ENCODE results near the gene CLMP. TPM values are rescaled to one million over a fixed set of nuclear protein-coding genes. Genes with fewer than 3 reads are reported as not detected.

CLMP gene
- total RNA-seq, 1 experiment from 2014 or later: not detected

DNA sequence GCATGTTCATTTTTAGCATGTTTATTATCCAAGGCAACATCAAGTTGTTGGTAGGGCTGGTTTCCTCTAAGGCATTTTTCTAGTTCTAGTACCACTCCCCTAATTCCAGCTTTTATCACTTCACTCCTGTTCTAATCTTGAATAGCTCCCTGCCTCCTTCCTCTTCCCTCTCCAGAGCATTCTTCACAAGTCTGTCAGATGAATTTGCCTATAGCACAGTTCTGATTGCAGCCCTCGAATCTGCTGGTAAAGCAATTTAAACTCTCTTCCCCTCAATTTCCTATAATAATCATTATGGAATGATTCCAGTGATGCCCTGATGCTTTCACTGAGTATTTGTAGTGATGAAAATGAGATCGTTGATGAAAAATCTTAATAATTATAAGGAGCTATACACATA, 43.3 kb downstream of the CLMP start:
- no peak overlapping the region for H3K4me3 Mint-ChIP-seq (ENCODE audit: low read depth, unreplicated experiment)
- no peaks in the 10 kb centered on the region for H3K27me3 Mint-ChIP-seq (ENCODE audit: unreplicated experiment)
- peaks cover 4% of the 10 kb centered on the region for H3K4me1 Mint-ChIP-seq (ENCODE audit: low read depth, unreplicated experiment)
- DNase-seq: no peak
- TF ChIP-seq, protein P1, sequence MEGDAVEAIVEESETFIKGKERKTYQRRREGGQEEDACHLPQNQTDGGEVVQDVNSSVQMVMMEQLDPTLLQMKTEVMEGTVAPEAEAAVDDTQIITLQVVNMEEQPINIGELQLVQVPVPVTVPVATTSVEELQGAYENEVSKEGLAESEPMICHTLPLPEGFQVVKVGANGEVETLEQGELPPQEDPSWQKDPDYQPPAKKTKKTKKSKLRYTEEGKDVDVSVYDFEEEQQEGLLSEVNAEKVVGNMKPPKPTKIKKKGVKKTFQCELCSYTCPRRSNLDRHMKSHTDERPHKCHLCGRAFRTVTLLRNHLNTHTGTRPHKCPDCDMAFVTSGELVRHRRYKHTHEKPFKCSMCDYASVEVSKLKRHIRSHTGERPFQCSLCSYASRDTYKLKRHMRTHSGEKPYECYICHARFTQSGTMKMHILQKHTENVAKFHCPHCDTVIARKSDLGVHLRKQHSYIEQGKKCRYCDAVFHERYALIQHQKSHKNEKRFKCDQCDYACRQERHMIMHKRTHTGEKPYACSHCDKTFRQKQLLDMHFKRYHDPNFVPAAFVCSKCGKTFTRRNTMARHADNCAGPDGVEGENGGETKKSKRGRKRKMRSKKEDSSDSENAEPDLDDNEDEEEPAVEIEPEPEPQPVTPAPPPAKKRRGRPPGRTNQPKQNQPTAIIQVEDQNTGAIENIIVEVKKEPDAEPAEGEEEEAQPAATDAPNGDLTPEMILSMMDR (IDR thresholded peaks at IDR 0.05; ENCODE audit: unreplicated experiment): no peak
- intact Hi-C loops (cut with micrococcal nuclease; ENCODE audit: unreplicated experiment): no loop called here
- no peaks in the 10 kb centered on the region for H3K36me3 Mint-ChIP-seq (ENCODE audit: insufficient read depth, unreplicated experiment)
- CTCF ChIA-PET: no interaction called here
- H3K27ac Mint-ChIP-seq (ENCODE audit: unreplicated experiment): no peak overlapping the region
- BruUV-seq (replicated peaks): no TSS peak
- no peaks in the 10 kb centered on the region for H3K9me3 Mint-ChIP-seq (ENCODE audit: low read depth, unreplicated experiment)

DNA sequence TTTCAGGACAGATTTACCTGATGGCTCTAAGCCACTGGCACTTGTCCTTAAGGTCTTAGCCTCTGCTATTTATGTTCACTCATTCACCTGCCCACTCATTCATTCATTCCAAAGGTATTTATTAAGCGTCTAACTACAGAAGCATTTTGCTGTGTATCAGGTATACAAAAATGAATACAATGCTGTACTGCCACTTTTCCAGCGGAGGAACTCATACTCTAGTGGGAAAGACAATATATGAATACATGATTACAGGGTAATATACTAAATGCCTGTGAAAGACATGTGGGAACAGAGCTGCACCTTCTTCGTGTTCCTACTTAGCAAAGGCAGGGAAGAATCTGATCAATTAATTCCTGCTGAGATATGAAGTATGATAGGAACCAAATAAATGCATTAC, 43.7 kb downstream of the CLMP start:
- Mint-ChIP-seq H3K9me3 (ENCODE audit: low read depth, unreplicated experiment) (no peaks in the 10 kb centered on the region), H3K4me3 (ENCODE audit: low read depth, unreplicated experiment) (no peak overlapping the region), H3K27me3 (ENCODE audit: unreplicated experiment) (no peaks in the 10 kb centered on the region), H3K36me3 (ENCODE audit: insufficient read depth, unreplicated experiment) (no peaks in the 10 kb centered on the region), H3K27ac (ENCODE audit: unreplicated experiment) (no peak overlapping the region), H3K4me1 (ENCODE audit: low read depth, unreplicated experiment) (peaks cover 8% of the 10 kb centered on the region)
- no peak for DNase-seq
- intact Hi-C loops (cut with micrococcal nuclease; ENCODE audit: unreplicated experiment): no loop called here
- CTCF ChIA-PET: no interaction called here
- no TSS peak for BruUV-seq (replicated peaks)
- TF ChIP-seq, protein P1 (IDR thresholded peaks at IDR 0.05; ENCODE audit: unreplicated experiment): no peak

- H3K4me3 Mint-ChIP-seq (ENCODE audit: low read depth, unreplicated experiment): no peak overlapping the region
- TF ChIP-seq, protein P1 (IDR thresholded peaks at IDR 0.05; ENCODE audit: unreplicated experiment): no peak
Measured at GRCh38 chr11:123150882-123151281, 44.2 kb downstream of the CLMP start.

DNA sequence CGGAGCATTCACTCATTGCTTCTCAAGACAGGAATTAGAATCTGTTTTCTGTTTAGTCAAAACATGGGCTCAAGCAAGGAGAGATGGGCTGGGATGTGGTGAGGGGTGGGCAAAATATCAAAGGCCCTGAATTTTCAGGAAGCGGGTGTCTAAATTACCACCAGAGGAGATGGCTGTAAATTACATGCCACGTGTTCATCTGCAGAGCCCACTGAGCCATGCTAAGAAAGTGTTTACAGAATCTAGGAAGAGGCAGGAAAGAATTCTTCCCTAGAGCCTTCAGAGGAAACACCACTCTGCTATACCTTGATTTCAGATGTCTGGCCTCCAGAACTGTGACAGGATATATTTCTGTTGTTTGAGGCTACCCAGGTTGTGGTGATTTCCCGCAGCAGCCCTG, 46.1 kb downstream of the CLMP start:
- peaks cover 5% of the 10 kb centered on the region for H3K36me3 Mint-ChIP-seq (ENCODE audit: insufficient read depth, unreplicated experiment)
- intact Hi-C loops (cut with micrococcal nuclease; ENCODE audit: unreplicated experiment): no loop called here
- TF ChIP-seq, protein P1 (IDR thresholded peaks at IDR 0.05; ENCODE audit: unreplicated experiment): no peak
- H3K9me3 Mint-ChIP-seq (ENCODE audit: low read depth, unreplicated experiment): no peaks in the 10 kb centered on the region
- CTCF ChIA-PET: no interaction called here
- no peak for DNase-seq
- no peaks in the 10 kb centered on the region for H3K27me3 Mint-ChIP-seq (ENCODE audit: unreplicated experiment)
- H3K27ac Mint-ChIP-seq (ENCODE audit: unreplicated experiment): no peak overlapping the region
- H3K4me1 Mint-ChIP-seq (ENCODE audit: low read depth, unreplicated experiment): peaks cover 13% of the 10 kb centered on the region
- no TSS peak for BruUV-seq (replicated peaks)
- H3K4me3 Mint-ChIP-seq (ENCODE audit: low read depth, unreplicated experiment): no peak overlapping the region

More at GRCh38 chr11:123150882-123151281, 44.2 kb downstream of the CLMP start:
- Mint-ChIP-seq H3K4me1 (ENCODE audit: low read depth, unreplicated experiment) (peaks cover 13% of the 10 kb centered on the region), H3K27ac (ENCODE audit: unreplicated experiment) (no peak overlapping the region), H3K27me3 (ENCODE audit: unreplicated experiment) (no peaks in the 10 kb centered on the region), H3K9me3 (ENCODE audit: low read depth, unreplicated experiment) (no peaks in the 10 kb centered on the region), H3K36me3 (ENCODE audit: insufficient read depth, unreplicated experiment) (no peaks in the 10 kb centered on the region)
- intact Hi-C loops (cut with micrococcal nuclease; ENCODE audit: unreplicated experiment): no loop called here
- CTCF ChIA-PET: no interaction called here
- no TSS peak for BruUV-seq (replicated peaks)
- no peak for DNase-seq

All from Calu3 (cell line).